HL-60/S4 (cell line): Measurements from ENCODE around the gene ICOS.

Experiments
- in situ Hi-C: fragments of 300-500 bp; cut with MboI; formaldehyde crosslinking; loops from 2 replicates; pipeline ENCODE4 v1.14.3; 2022; ENCODE audit warnings: low sequenced_read_pairs

Gene ICOS

GRCh38 chr2:203936535-203936934 lies at the start of gene ICOS:
Gene ICOS, plus strand, starts transcription at chr2:203936763. Its CDS starts 52 bp downstream, at chr2:203936815.
- in situ Hi-C loops, result no loop called here

DNA sequence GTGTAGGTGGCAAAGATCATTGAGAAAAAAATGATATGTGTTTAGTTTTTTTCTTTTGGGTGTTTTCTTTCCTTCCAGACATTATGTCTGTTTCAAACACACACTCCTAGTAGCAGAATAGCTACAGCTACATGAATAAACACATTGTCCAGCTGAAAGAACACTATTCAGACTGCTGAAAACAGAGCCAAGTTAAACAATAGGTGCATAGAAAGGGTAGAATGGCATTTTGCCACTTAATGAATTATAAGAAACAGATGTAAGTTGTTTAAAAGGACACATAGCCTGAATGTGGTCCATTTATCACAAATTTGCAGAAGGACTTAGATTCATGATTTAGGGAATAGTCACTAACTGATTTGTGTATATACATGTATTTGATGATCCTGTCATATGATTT lies 48.9 kb upstream of the ICOS start:
- in situ Hi-C loops, result no loop called here

DNA sequence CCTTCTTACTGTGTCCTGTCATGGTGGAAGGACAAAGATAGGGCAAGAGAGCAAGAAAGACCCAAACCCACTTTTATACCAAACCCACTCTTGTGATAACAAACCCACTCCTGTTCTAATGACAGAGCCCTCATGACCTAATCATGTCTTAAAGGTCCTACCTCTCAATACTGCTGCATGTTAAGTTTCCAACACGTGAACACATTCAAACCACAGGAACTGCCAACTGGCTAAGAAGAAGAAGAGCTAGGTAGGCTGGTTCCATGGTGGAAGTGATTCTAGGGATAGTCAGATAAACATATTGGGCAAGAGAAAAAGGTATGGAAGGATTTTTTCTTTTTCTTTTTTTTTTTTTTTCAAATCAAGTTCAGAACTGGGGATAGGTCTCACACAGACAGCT lies 47.0 kb upstream of the ICOS start:
- in situ Hi-C loops, result no loop called here

DNA sequence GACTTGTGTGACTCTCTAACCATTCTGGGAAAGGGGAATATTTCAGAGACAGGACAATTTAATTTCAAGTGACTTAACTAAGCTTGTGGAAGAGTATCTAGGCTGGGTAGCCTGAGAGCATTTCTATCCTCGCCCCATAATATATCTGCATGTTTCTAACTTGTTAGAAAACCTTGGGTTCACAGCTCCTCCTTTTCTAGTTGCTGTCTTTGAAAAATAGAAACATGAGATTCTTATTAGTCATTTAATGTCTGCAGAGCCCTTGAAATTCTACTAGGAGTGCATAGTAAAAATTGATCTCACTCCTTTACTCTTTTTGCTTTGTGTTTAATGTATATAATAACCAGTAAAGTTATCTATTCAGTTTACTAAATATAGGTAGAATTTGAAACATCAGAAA lies 46.6 kb upstream of the ICOS start:
- in situ Hi-C loops, result no loop called here

DNA sequence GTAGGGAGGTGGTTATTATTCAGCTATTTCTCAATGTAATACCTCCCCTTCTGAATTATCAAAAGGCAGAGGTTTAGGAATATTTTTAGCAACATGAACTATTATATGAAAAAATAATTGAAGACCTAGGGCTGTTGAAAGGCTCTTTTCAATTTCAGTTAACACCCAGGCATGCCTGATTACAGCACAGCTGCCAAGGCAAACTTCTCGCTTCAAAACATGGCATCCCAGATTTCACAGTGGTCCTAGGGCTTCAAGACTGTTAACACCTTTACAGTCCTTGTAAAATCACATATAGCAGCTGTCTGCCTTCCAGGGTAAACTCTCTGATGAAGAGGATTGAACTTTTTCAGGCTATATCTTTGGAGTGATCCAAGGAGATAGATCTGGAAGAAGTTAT lies 45.8 kb upstream of the ICOS start:
- in situ Hi-C loops, result no loop called here

- in situ Hi-C loops, result no loop called here
Observed at GRCh38 chr2:203891474-203891873, 45.1 kb upstream of the ICOS start.

- in situ Hi-C loops, result no loop called here
Observed at GRCh38 chr2:203892207-203892606, 44.4 kb upstream of the ICOS start.

- in situ Hi-C loops, result no loop called here
Observed at GRCh38 chr2:203893401-203893800, 43.2 kb upstream of the ICOS start.

- in situ Hi-C loops, result no loop called here
Observed at GRCh38 chr2:203893840-203894239, 42.7 kb upstream of the ICOS start.

DNA sequence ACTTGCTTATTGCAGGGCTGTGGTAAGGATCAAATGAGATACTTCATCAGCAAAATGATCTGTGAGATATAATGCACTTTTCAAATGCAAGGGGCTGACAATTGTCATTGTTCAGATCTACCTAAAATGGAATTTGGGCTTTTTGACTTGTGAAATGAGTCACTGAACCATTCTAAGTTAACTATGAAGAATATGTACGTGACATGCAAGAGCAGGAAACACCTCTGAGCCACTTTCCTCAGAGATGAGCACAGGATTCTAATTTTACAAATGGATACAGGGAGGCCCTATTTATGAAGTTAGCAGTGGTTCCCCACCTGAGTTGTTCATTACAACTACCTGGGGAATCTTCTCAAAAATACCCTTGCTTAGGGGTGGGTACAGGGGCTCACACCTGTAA lies 42.3 kb upstream of the ICOS start:
- in situ Hi-C loops, result no loop called here

- in situ Hi-C loops, result no loop called here
Observed at GRCh38 chr2:203897544-203897943, 39.0 kb upstream of the ICOS start.

- in situ Hi-C loops, result no loop called here
Observed at GRCh38 chr2:203898657-203899056, 37.9 kb upstream of the ICOS start.

GRCh38 chr2:203900253-203900652 lies 36.3 kb upstream of the ICOS start:
- in situ Hi-C loops, result no loop called here

GRCh38 chr2:203904022-203904421 lies 32.5 kb upstream of the ICOS start:
- in situ Hi-C loops, result no loop called here

GRCh38 chr2:203905656-203906055 lies 30.9 kb upstream of the ICOS start:
- in situ Hi-C loops, result no loop called here

DNA sequence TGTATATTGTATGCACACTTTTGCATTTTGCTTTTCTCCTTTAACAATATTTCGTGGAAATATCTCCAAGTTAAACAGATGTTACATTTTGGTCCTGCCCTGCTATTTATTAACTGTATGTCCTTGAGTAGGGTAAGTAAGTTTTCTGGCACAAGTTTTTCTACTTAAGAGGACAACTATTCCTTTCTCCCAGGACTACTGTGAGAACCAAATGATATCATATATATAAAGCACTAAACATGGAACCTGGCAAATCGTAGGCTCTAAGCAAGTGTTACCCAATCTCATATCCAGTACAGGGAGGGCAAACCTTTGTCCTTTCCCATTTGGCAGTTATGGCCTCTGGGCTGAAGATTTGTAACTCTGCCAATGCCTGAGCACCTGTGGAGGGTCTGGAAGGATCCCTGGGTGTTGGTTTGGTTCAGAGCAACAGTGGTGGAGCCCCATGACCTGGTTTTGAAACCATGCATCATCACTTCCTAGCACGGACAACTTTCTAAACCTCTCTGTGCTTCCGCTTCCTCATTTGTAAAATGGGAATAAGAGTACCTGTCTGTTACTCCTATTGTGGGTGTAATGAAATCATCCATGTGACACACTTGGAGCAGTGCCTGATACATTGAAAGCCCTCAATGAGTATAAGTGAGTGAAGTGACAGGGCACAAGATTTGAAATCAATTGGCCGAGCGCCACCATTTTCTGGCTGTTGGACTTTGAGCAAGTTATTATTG lies 28.3 kb upstream of the ICOS start:
- in situ Hi-C loops, result no loop called here

DNA sequence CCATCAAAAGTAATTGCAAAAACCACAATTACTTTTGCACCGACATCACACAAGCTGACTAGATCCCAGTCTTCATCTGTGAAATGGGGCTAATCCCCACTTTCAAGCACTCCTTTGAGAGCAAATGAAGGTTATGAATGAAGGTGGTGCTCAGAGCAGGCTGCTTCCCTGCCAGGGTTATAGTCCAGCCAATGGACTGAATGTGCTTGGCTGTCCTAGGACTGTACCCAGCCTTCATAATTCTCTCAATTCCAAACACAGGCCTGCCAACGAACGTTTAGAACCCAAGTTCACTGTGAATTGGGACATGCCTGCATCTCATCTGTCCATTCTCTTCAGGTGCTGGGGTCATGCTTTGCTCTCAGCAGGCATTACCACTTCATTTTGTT lies 27.8 kb upstream of the ICOS start:
- in situ Hi-C loops, result no loop called here

GRCh38 chr2:203909261-203909967 lies 27.1 kb upstream of the ICOS start:
- in situ Hi-C loops, result no loop called here

DNA sequence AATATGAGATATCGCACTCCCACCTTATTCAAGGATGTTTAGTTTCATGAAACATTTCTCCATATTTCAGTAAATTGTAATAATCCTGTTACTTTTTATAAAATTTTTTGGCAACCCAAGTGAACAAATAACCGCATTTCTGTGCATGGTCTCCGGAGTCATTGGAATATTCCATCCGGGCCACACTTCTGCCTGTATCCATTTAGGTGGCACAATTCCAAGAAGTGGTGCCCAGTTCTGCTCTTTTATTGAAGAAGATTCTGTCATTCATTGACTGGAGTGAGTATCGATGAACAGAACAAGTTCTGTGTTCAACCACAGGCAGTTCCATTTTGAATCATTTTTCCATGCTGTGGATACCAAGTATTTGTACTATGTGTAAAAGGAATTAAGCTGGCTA lies 26.6 kb upstream of the ICOS start:
- in situ Hi-C loops, result no loop called here

- in situ Hi-C loops, result no loop called here
Observed at GRCh38 chr2:203913947-203914346, 22.6 kb upstream of the ICOS start.

DNA sequence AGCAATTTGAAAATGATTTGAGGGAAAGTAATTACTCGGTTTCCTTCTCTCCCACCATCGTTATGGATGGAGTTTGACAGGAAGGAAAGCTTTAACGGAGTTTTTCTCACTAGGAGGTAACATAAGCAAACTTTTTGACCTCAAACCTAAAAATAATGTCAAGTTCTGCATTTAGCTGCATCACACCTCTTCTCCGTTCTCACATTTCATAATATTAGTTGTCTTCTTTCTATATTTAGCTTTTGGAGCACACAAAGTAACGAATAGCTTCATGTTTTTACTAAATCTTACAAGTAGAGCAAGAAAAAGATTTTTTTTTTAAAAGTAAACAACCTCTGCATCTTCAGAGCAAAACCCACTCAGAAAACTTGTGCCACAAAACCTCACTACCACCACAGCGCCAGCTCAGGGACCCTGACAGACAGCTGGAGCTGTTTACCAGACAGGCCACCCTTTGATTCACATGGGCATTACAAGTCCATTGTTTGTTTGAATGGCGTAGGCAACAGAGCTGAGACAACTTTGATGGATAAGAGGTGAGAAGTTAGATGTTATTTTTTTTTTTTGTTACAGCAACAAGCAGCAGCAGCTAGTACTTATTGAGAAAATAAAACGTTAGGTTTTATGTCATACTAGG lies 21.9 kb upstream of the ICOS start:
- in situ Hi-C loops, result no loop called here

GRCh38 chr2:203915256-203915655 lies 21.3 kb upstream of the ICOS start:
- in situ Hi-C loops, result no loop called here
